ENCODE measurements around the gene SS18L1.

SS18L1 gene

DNA sequence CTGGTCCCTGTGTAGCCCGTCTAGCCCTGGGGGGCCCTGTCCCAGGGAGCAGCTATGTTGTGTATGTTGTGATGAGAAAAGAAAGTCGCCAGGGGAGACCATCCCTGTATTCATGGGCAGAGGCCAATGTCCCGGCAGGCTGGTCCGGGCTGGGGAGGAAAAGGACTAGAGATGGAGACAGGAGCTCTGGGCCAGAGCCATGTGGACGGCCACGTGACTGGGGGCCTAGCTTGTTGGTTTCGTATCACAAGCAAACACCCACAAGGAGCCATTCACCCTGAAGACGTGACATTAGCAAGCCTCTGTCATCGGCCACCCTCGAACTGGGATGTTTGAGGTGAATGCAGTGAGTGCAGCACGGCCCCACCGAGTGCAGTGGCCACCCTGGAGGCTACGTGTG lies 79.4 kb downstream of the SS18L1 start:
- H3K27ac ChIP-seq, result no peak overlapping the region
- DNase-seq (ENCODE audit: low spot score), result no peak
- ChIA-PET POLR2A (ENCODE audit: low non-redundant PET) (no interaction called here), CTCF (interaction anchor here (0.6 kb wide), 1 partner anchor 21 kb away, joined by 3 read pairs; no protein-coding TSS in a partner anchor)
- TF ChIP-seq, protein P1, sequence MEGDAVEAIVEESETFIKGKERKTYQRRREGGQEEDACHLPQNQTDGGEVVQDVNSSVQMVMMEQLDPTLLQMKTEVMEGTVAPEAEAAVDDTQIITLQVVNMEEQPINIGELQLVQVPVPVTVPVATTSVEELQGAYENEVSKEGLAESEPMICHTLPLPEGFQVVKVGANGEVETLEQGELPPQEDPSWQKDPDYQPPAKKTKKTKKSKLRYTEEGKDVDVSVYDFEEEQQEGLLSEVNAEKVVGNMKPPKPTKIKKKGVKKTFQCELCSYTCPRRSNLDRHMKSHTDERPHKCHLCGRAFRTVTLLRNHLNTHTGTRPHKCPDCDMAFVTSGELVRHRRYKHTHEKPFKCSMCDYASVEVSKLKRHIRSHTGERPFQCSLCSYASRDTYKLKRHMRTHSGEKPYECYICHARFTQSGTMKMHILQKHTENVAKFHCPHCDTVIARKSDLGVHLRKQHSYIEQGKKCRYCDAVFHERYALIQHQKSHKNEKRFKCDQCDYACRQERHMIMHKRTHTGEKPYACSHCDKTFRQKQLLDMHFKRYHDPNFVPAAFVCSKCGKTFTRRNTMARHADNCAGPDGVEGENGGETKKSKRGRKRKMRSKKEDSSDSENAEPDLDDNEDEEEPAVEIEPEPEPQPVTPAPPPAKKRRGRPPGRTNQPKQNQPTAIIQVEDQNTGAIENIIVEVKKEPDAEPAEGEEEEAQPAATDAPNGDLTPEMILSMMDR (conservative IDR thresholded peaks at IDR 0.05; ENCODE audit: low read depth), result no peak

GRCh38 chr20:62223571-62223970 lies 80.0 kb downstream of the SS18L1 start:
- no peak for DNase-seq (ENCODE audit: low spot score)
- ChIA-PET CTCF (interaction anchor here (0.6 kb wide), 1 partner anchor 20 kb away, joined by 3 read pairs; no protein-coding TSS in a partner anchor), POLR2A (ENCODE audit: low non-redundant PET) (interaction anchor here (0.6 kb wide), 1 partner anchor 13 kb away, joined by 3 read pairs; no protein-coding TSS in a partner anchor)
- H3K27ac ChIP-seq, result no peak overlapping the region
- TF ChIP-seq, protein P1 (conservative IDR thresholded peaks at IDR 0.05; ENCODE audit: low read depth), result no peak

- DNase-seq (ENCODE audit: low spot score), result no peak
- ChIA-PET POLR2A (ENCODE audit: low non-redundant PET) (interaction anchor here (0.6 kb wide), 1 partner anchor 12 kb away, joined by 3 read pairs; no protein-coding TSS in a partner anchor), CTCF (interaction anchor here (0.6 kb wide), 1 partner anchor 179 kb away, joined by 3 read pairs; no protein-coding TSS in a partner anchor)
- TF ChIP-seq, protein P1 (conservative IDR thresholded peaks at IDR 0.05; ENCODE audit: low read depth), result no peak
- H3K27ac ChIP-seq, result no peak overlapping the region
Observed at GRCh38 chr20:62224113-62224855, 80.7 kb downstream of the SS18L1 start.

DNA sequence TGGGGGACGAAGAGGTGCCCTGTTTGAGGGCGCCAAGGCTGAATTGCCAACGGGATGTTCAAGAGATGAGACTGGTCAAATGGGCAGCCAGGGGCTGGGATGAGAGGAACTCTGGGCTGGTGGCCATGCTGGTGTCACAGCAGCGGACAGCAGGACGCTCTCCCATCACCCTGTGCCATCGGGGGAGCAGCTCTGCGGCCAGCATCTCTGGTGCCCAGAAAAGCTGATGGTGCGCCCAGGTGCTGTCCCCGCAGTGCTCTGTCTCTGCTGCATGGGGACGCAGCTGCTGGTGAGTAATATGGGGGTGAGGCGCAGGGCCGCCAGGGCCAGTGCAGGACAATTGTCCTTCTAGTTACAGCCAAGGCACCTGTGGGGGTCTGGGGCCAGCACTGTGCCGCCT lies 81.5 kb downstream of the SS18L1 start:
- H3K27ac ChIP-seq, result no peak overlapping the region
- ChIA-PET POLR2A (ENCODE audit: low non-redundant PET) (no interaction called here), CTCF (interaction anchor here (0.6 kb wide), 2 partner anchors 15 to 178 kb away, joined by 3 read pairs; no protein-coding TSS in a partner anchor)
- no peak for DNase-seq (ENCODE audit: low spot score)
- TF ChIP-seq, protein P1 (conservative IDR thresholded peaks at IDR 0.05; ENCODE audit: low read depth), result no peak

- POLR2A ChIA-PET (ENCODE audit: low non-redundant PET), result interaction anchor here (0.7 kb wide), 1 partner anchor 9 kb away, joined by 3 read pairs; no protein-coding TSS in a partner anchor
- TF ChIP-seq, protein P1 (conservative IDR thresholded peaks at IDR 0.05; ENCODE audit: low read depth), result no peak
Observed at GRCh38 chr20:62225820-62226635, 82.5 kb downstream of the SS18L1 start.

More at GRCh38 chr20:62225820-62226635, 82.5 kb downstream of the SS18L1 start:
- no peak overlapping the region for H3K27ac ChIP-seq
- CTCF ChIA-PET, result interaction anchor here (0.6 to 1.1 kb wide), 2 partner anchors 10 to 16 kb away, joined by 3 read pairs; no protein-coding TSS in a partner anchor
- DNase-seq (ENCODE audit: low spot score), result no peak

Measured in RWPE1 (cell line).